ENCODE data around the gene HOXB9.

The HOXB9 gene

GRCh38 chr17:48582750-48583069, 43.4 kb downstream of the HOXB9 start:
- no peak for DNase-seq

GRCh38 chr17:48579760-48580554, 46.2 kb downstream of the HOXB9 start:
- peak; percentile 22 for DNase-seq

GRCh38 chr17:48579471-48579759, 46.7 kb downstream of the HOXB9 start:
- DNase-seq, result peak; percentile 24

GRCh38 chr17:48578616-48579470, 47.3 kb downstream of the HOXB9 start:
- no peak for DNase-seq

GRCh38 chr17:48577946-48578615, 48.1 kb downstream of the HOXB9 start, which contains the start of gene HOXB4:
Gene HOXB4 (minus strand): TSS chr17:48578350. CDS start chr17:48578319, 31 bp downstream.
- peak; percentile 46 for DNase-seq

- DNase-seq, result no peak
Measured at GRCh38 chr17:48577330-48577945, 48.7 kb downstream of the HOXB9 start.

GRCh38 chr17:48576479-48577309, 49.5 kb downstream of the HOXB9 start:
- no peak for DNase-seq

GRCh38 chr17:48575673-48576478, 50.3 kb downstream of the HOXB9 start:
- DNase-seq, result no peak

GRCh38 chr17:48575066-48575582, 51.0 kb downstream of the HOXB9 start:
- peak; percentile 59 for DNase-seq

GRCh38 chr17:48574505-48575065, 51.6 kb downstream of the HOXB9 start:
- DNase-seq, result no peak

GRCh38 chr17:48571826-48572417, 54.2 kb downstream of the HOXB9 start:
- no peak for DNase-seq
